C1 segment of cervical spinal cord (tissue), 14 donors: ENCODE data around the gene EZR.

ENCODE experiments used
- DNase-seq, 14 donors: peaks; one replicate each; lab custom pipeline; 2025; lab: John Stamatoyannopoulos, UW

Gene EZR

DNA sequence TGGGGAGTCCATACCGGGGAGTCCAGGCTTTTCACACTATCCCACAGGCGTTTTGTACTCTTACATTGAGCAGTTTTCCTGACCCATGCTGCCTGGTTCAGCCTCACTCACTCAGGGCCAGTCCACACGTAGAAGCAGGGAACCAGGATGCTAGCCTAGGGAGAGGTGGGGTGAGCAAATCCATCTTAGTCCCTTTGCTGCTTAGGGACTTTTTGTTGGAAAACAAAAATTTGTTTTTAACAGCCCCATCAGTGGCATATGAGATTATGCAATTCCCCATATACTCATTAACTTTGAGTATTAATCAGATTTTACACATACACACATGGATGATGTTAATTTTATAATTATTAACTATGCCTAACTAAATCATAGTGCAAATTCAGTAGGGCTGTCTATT is 84.2 kb downstream of the EZR start:
- DNase-seq: no peak

DNA sequence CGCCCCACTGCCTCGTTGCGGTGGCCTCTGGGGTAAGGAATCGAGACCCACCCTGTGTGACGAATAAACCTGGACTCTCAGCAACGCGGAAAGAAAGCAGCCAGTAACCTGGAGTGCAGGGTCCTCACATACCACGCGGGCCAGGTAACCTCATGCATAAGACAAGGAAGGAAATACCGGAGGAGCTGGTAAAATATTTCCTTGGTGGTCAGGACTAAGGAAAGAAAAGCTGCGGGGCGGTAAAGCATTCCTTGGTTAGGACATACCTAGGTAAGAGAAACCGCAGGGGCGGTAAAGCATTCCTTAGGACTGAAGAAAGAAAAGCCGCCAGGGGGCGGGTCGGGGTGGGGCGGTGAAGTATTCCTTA is 88.6 kb downstream of the EZR start:
- DNase-seq: no peak

DNA sequence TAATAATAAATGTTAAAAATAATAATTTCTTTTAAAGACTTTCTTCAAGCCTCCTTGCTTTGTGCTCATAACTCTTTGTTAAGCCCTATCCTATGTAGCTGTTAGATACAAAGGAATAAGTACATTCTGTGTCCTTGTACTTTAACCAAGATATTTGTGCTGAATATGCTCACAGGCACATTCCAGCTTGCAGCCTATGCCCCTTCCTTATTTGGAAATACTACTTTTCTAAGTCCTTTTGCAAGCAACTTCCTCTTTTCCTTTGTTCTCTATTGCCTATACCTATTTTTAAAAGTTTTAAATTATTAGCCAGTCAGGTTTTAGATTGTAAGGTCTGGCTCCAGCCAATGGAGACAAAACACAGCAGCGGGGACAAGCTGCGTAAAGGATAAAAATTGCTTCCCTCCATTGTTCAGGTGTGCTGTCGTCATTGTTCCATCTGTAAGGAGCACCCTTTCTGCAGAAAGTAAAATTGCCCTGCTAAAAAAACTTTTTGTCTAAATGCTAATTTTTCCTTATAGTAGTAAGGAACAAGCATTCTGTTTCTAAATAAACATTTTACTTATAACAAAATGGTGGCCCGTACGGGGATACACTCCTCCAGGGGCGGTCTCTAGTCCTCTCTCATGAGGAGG is 89.1 kb downstream of the EZR start:
- no peak for DNase-seq

DNA sequence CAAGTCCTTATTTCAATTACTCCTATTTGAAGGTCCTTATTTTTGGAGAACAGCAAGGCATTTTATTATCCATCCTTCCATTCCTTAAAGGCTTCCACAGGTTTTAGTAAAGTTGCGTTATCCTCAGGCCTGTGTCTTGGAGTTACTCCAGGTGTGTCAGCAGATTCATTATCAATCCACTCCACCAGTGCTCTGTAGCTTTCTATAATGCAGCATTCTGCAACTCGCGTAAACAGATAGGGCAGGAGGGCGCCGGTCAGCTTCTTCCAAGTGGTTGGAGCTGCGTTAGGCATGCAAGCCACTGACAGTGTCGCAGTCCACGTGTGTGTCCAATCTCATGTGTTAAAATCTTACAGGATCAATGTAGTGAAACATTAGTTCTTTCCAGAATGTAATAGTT is 93.5 kb downstream of the EZR start:
- DNase-seq: no peak

DNA sequence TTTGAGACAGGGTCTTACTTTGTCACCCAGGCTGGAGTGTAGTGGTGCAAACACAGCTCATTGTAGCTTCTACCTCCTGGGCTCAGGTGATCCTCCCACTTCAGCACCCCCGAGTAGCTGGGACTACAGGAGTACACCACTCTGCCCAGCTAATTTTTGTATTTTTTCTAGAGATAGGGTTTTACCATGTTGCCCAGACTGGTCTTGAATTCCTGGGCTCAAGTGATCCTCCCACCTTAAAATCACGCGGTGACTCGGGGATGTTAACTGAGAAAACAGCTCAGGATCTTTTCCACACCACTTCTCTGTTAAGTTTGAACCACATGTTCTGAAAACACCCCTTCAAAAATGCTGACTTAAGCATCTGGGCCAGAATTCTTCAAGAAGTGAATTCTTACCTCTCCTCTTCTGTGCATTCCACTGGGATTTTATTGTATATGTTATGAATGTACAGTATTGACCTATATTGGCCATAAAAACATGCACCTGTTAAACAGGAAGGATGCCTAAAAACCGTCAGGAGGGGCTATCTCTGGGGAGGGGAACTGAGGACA is 96.9 kb downstream of the EZR start:
- DNase-seq: no peak

DNA sequence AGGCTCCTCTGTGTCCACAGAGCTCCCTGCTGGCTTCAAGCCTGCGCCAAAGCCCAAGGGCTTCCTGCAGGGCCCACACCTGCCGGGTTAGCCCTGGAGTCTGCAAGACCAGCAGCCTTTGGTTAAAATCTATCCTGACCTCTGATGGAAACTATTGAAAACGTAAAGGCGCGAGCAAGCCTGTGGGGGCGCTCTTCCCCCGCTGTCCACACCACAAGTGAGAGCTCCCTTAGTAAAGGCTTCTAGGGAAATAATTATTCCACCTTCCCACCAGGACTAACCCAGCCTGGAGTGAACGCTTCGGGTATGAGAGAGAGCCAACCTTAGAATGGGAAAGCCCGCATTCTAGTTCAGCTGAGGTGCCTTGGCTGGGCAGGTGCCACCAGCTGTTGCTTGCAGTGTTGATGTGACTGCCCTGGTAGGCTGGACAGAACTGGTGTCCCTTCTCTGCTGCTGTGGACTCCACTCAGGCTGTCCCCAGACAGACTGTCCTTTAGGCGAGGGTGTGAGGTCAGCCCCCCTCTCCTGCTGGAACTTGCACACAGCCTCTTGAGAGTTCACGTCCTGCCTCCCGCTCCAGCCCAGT is 100.6 kb downstream of the EZR start:
- DNase-seq: peak in 1 of 14 donors; percentile 8

DNA sequence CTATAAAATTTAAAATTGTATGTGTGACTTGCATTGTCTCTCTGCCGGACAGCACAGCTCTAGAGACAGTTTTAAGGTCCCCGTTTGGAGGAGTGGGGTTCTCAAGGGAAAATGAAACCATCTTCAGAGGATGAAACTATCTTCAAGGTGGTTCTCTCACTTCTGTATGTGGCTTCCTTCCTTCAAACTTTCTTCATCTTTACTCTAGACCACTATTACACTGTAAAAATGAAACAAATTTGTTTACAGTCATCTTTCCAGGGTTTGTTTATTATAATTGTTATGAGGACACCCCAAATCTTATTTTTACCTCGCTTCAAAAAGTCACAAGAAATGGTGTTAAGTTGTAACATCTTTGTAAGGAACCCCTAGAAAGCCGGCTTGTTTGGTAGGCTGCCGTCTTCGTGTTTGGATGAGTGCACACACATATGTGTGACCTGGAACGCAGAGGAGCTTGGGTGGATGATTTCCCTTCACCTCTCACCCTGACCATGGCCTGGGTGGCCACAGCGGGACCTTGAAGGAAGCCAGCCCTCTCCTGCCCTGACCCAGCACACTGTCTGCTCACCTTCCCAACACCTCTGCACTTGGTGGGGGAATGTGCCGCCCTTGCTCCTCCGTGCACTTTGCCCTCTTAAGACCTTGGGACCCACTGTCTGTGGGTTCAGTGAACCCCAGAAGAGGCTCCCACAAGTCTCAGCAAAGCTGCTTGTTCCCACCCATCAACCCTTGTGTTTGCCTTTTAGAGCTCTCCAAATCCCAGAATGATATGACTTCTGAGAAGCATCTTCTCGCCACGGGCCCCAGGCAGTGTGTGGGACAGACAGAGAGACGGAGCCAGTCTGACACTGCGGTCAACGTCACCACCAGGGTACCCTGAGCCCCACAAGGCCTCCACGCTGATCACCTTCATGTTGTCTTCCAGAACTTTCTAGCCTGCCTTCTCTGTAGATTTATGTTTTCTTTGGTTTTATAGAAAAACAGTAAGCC is 101.5 kb downstream of the EZR start:
- DNase-seq: no peak
